A673 (cell line): ENCODE results near the gene PIAS1.

Experiments used
- EZH2 ChIP-seq: fragments of 200-600 bp; sonication (generic); IDR thresholded peaks from 2 replicates; pipeline ENCODE4 v1.6.1; 2017; ENCODE audit warnings: borderline replicate concordance, low read depth, mild to moderate bottlenecking, mixed read lengths, antibody characterized with exemption, low read length; ENCODE audit not compliant: poor library complexity, severe bottlenecking
- TF ChIP-seq, protein P1 (sequence below): fragments of 300-800, 200-600 bp; sonication (generic); conservative IDR thresholded peaks from 2 replicates; pipeline ENCODE4 v1.5.1; 2017; ENCODE audit warnings: low read depth, mild to moderate bottlenecking, antibody characterized with exemption, low read length, moderate library complexity, mixed read lengths

DNA sequence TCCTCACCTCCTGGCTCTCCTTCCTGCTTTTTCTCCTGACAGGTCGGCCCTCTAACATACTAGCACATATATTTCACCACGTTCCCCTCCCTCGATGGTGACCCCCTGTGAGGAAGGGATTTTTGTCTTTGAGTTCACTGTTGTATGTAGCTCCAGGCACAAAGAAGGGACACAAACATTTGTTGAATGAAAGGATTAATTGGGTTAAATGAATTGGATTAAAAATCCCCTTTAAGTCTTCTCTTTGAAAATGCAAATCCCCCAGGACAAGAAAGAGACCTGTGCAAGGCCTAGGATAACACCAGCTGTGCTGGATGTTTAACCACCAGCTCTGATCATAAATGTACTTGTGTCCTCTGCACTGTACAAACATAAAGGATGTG lies 147.8 kb downstream of the PIAS1 start:
- TF ChIP-seq, protein P1, sequence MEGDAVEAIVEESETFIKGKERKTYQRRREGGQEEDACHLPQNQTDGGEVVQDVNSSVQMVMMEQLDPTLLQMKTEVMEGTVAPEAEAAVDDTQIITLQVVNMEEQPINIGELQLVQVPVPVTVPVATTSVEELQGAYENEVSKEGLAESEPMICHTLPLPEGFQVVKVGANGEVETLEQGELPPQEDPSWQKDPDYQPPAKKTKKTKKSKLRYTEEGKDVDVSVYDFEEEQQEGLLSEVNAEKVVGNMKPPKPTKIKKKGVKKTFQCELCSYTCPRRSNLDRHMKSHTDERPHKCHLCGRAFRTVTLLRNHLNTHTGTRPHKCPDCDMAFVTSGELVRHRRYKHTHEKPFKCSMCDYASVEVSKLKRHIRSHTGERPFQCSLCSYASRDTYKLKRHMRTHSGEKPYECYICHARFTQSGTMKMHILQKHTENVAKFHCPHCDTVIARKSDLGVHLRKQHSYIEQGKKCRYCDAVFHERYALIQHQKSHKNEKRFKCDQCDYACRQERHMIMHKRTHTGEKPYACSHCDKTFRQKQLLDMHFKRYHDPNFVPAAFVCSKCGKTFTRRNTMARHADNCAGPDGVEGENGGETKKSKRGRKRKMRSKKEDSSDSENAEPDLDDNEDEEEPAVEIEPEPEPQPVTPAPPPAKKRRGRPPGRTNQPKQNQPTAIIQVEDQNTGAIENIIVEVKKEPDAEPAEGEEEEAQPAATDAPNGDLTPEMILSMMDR: no peak
- no peak for TF ChIP-seq EZH2
